A673 (cell line): ENCODE measurements around the gene DLG5.

ENCODE experiments used
- EZH2 ChIP-seq: fragments of 200-600 bp; sonication (generic); IDR thresholded peaks from 2 replicates; pipeline ENCODE4 v1.6.1; 2017; ENCODE audit warnings: borderline replicate concordance, low read depth, mild to moderate bottlenecking, mixed read lengths, antibody characterized with exemption, low read length; ENCODE audit not compliant: poor library complexity, severe bottlenecking
- TF ChIP-seq, protein P1 (sequence below): fragments of 300-800, 200-600 bp; sonication (generic); conservative IDR thresholded peaks from 2 replicates; pipeline ENCODE4 v1.5.1; 2017; ENCODE audit warnings: low read depth, mild to moderate bottlenecking, antibody characterized with exemption, low read length, moderate library complexity, mixed read lengths

- TF ChIP-seq, protein P1, sequence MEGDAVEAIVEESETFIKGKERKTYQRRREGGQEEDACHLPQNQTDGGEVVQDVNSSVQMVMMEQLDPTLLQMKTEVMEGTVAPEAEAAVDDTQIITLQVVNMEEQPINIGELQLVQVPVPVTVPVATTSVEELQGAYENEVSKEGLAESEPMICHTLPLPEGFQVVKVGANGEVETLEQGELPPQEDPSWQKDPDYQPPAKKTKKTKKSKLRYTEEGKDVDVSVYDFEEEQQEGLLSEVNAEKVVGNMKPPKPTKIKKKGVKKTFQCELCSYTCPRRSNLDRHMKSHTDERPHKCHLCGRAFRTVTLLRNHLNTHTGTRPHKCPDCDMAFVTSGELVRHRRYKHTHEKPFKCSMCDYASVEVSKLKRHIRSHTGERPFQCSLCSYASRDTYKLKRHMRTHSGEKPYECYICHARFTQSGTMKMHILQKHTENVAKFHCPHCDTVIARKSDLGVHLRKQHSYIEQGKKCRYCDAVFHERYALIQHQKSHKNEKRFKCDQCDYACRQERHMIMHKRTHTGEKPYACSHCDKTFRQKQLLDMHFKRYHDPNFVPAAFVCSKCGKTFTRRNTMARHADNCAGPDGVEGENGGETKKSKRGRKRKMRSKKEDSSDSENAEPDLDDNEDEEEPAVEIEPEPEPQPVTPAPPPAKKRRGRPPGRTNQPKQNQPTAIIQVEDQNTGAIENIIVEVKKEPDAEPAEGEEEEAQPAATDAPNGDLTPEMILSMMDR, result no peak
- TF ChIP-seq EZH2, result no peak
Measured at GRCh38 chr10:77833225-77833624, 93.3 kb downstream of the DLG5 start.
